ENCODE results near the gene MLXIPL. TPM values are rescaled to one million over a fixed set of nuclear protein-coding genes. Genes with fewer than 3 reads are reported as not detected.
"Not testable (repeated sequence)": the region's sequence is repeated elsewhere in the genome, so short reads cannot be mapped to it uniquely, and the experiment has no call there.

The MLXIPL gene
- total RNA-seq, 1 experiment from 2014 or later = 6.1 TPM

- Histone ChIP-seq H3K56ac (ENCODE audit: insufficient read length, low read depth, low read length) (no peak overlapping the region), H3K27me3 (ENCODE audit: insufficient read depth, low read length) (no peaks in the 10 kb centered on the region), H3K23me2 (ENCODE audit: insufficient read length, low read depth, low read length, poor library complexity, severe bottlenecking) (no peaks in the 10 kb centered on the region), H2BK120ac (ENCODE audit: low read depth, low read length, poor library complexity, severe bottlenecking) (no peak overlapping the region), H3K27ac (ENCODE audit: insufficient read length, low read depth, low read length) (no peak overlapping the region), H2BK12ac (ENCODE audit: insufficient read length, low read depth, low read length) (no peak overlapping the region), H3K18ac (ENCODE audit: insufficient read length, low read depth, low read length) (no peak overlapping the region), H3K4me1 (ENCODE audit: insufficient read depth, low read length) (no peaks in the 10 kb centered on the region), H4K8ac (replicated peaks; ENCODE audit: insufficient read length, low read depth, low read length) (no peak overlapping the region), H4K91ac (ENCODE audit: insufficient read length, low read depth, low read length) (no peak overlapping the region), H3T11ph (ENCODE audit: low read length) (no peak overlapping the region), H3K79me2 (ENCODE audit: insufficient read depth, low read length) (no peaks in the 10 kb centered on the region), H2BK15ac (ENCODE audit: low read depth, low read length) (no peak overlapping the region), H3K4me2 (ENCODE audit: insufficient read depth, insufficient read length, low read length) (no peak overlapping the region), H3K23ac (ENCODE audit: insufficient read length, low read depth, low read length) (no peak overlapping the region), H4K20me1 (ENCODE audit: control insufficient read depth, insufficient read depth, insufficient read length) (no peaks in the 10 kb centered on the region), H3K9me3 (ENCODE audit: control insufficient read depth, low read depth, low read length) (no peaks in the 10 kb centered on the region), H3K4ac (ENCODE audit: low read depth, low read length) (no peak overlapping the region), H2BK20ac (ENCODE audit: low read depth, low read length, poor library complexity, severe bottlenecking) (no peak overlapping the region), H2AK5ac (ENCODE audit: insufficient read length, low read length) (no peak overlapping the region), H2AFZ (ENCODE audit: low read length) (no peak overlapping the region), H4K5ac (ENCODE audit: insufficient read length, low read depth, low read length) (no peak overlapping the region), H2BK5ac (ENCODE audit: insufficient read length, low read length) (no peak overlapping the region), H3K14ac (ENCODE audit: insufficient read depth, low read length) (no peak overlapping the region), H3K79me1 (ENCODE audit: insufficient read depth, low read depth, low read length, poor library complexity, severe bottlenecking) (no peaks in the 10 kb centered on the region), H3K9ac (ENCODE audit: extremely low read depth, insufficient read length, low read length) (no peak overlapping the region)
- H3K4me3 Mint-ChIP-seq = no peak overlapping the region
- DNase-seq = peak; percentile 57
- peaks cover 0 to 5% (median 0%) of the 10 kb centered on the region in 3 experiments; a peak in 3 of 7 replicates for H3K36me3 Mint-ChIP-seq (ENCODE audit: insufficient read depth in 1 of 3, low read depth in 3 of 3)
- peak overlapping the region in 1 of 3 experiments; percentile 44; a peak in 1 of 7 replicates for H3K27ac Mint-ChIP-seq
- H3K9me3 Mint-ChIP-seq = no peaks in the 10 kb centered on the region
- WGBS (ENCODE audit: extremely low coverage, insufficient read length, low lambda C conversion rate) = no CpG with 5 or more reads among the region's 4 CpGs
- TF ChIP-seq CTCF (conservative IDR thresholded peaks at IDR 0.05) = peak; percentile 41; the same call in 2 of the 3 replicates
- H3K27me3 Mint-ChIP-seq (ENCODE audit: low read depth) = peaks cover 2% of the 10 kb centered on the region
- H3K4me1 Mint-ChIP-seq = peaks cover 7 to 11% of the 10 kb centered on the region in 2 experiments
These were observed 8.4 kb downstream of the MLXIPL start for GRCh38 chr7:73615886-73616285.

GRCh38 chr7:73614937-73615336 is 9.4 kb downstream of the MLXIPL start:
- not testable (repeated sequence) for H3K79me1 ChIP-seq (ENCODE audit: insufficient read depth, low read depth, low read length, poor library complexity, severe bottlenecking); H3K23me2 ChIP-seq (ENCODE audit: insufficient read length, low read depth, low read length, poor library complexity, severe bottlenecking)
- no CpG with 5 or more reads among the region's 10 CpGs for WGBS (ENCODE audit: extremely low coverage, insufficient read length, low lambda C conversion rate)

More at GRCh38 chr7:73614937-73615336, 9.4 kb downstream of the MLXIPL start:
- H3K79me2 ChIP-seq (ENCODE audit: insufficient read depth, low read length); H2AK5ac ChIP-seq (ENCODE audit: insufficient read length, low read length); H2BK20ac ChIP-seq (ENCODE audit: low read depth, low read length, poor library complexity, severe bottlenecking); H4K8ac ChIP-seq (replicated peaks; ENCODE audit: insufficient read length, low read depth, low read length); H3K4me1 ChIP-seq (ENCODE audit: insufficient read depth, low read length); H2BK120ac ChIP-seq (ENCODE audit: low read depth, low read length, poor library complexity, severe bottlenecking); H3K23ac ChIP-seq (ENCODE audit: insufficient read length, low read depth, low read length); H2AFZ ChIP-seq (ENCODE audit: low read length); H3K56ac ChIP-seq (ENCODE audit: insufficient read length, low read depth, low read length); H3K9ac ChIP-seq (ENCODE audit: extremely low read depth, insufficient read length, low read length); H2BK12ac ChIP-seq (ENCODE audit: insufficient read length, low read depth, low read length); H3K4ac ChIP-seq (ENCODE audit: low read depth, low read length); DNase-seq; H3K14ac ChIP-seq (ENCODE audit: insufficient read depth, low read length); H3K27ac ChIP-seq (ENCODE audit: insufficient read length, low read depth, low read length); H3K27ac Mint-ChIP-seq; H3K9me3 Mint-ChIP-seq; H3K27me3 Mint-ChIP-seq (ENCODE audit: low read depth); H4K5ac ChIP-seq (ENCODE audit: insufficient read length, low read depth, low read length); H3K4me3 Mint-ChIP-seq; H2BK5ac ChIP-seq (ENCODE audit: insufficient read length, low read length); H3T11ph ChIP-seq (ENCODE audit: low read length); H3K9me3 ChIP-seq (ENCODE audit: control insufficient read depth, low read depth, low read length); H3K36me3 Mint-ChIP-seq (ENCODE audit: insufficient read depth in 1 of 3, low read depth in 3 of 3); H3K27me3 ChIP-seq (ENCODE audit: insufficient read depth, low read length); H4K91ac ChIP-seq (ENCODE audit: insufficient read length, low read depth, low read length); H3K18ac ChIP-seq (ENCODE audit: insufficient read length, low read depth, low read length); H4K20me1 ChIP-seq (ENCODE audit: control insufficient read depth, insufficient read depth, insufficient read length); H2BK15ac ChIP-seq (ENCODE audit: low read depth, low read length); H3K4me2 ChIP-seq (ENCODE audit: insufficient read depth, insufficient read length, low read length): not testable (repeated sequence)
- H3K4me1 Mint-ChIP-seq = peaks cover 7 to 11% of the 10 kb centered on the region in 2 experiments

Data from H9 (cell line).